ENCODE measurements around the gene PLCD1.

PLCD1 gene

DNA sequence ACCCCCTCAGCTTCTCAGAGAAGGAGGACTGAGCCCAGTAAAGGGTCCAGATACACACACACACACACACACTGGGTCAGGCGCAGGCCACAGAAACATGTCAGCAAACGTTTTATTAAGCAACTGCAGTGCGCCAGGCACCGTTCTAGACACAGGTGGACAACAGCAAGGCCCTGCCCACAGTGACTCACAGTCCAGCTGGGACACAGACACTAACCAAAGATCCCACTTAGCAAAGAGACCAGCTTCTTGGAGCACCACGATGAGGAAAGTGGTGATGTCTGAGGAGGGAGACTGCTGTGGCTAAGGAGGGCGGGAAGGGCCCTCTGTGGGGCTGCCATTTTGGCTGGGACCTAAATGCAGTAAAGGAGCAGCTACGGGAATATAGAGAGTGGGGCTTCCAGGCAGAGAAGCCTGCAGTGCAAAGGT, 41.7 kb downstream of the PLCD1 start:
- no peak for FAIRE-seq
- TF ChIP-seq CTCF (IDR thresholded peaks at IDR 0.05; ENCODE audit: insufficient read depth, missing control alignments) = no peak
- DNase-seq (ENCODE audit: insufficient read length, low spot score) = no peak

DNA sequence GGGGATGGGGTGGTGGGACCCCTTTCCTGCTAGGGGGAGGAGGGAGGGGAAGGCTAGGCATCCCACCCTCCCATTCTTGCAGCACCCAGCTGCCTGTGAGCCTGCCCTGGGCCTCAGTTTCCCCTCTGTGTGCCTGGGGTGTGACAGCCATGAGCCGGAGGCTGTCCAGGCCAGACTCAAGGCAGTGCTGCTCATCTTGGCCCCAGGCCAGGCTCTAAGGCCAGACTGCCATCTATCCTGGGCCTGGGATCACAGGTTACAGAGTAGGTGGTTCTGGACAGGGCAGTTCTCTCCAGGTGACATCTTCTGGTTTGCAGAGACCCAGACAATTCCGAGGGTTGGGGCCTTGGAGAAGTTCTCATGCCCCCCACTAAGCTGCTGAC, 42.1 kb downstream of the PLCD1 start:
- TF ChIP-seq CTCF (IDR thresholded peaks at IDR 0.05; ENCODE audit: insufficient read depth, missing control alignments) = no peak
- DNase-seq (ENCODE audit: insufficient read length, low spot score) = no peak
- FAIRE-seq = no peak

GRCh38 chr3:37986479-37987314, 42.7 kb downstream of the PLCD1 start:
- FAIRE-seq = no peak
- no peak for DNase-seq (ENCODE audit: insufficient read length, low spot score)
- no peak for TF ChIP-seq CTCF (IDR thresholded peaks at IDR 0.05; ENCODE audit: insufficient read depth, missing control alignments)

DNA sequence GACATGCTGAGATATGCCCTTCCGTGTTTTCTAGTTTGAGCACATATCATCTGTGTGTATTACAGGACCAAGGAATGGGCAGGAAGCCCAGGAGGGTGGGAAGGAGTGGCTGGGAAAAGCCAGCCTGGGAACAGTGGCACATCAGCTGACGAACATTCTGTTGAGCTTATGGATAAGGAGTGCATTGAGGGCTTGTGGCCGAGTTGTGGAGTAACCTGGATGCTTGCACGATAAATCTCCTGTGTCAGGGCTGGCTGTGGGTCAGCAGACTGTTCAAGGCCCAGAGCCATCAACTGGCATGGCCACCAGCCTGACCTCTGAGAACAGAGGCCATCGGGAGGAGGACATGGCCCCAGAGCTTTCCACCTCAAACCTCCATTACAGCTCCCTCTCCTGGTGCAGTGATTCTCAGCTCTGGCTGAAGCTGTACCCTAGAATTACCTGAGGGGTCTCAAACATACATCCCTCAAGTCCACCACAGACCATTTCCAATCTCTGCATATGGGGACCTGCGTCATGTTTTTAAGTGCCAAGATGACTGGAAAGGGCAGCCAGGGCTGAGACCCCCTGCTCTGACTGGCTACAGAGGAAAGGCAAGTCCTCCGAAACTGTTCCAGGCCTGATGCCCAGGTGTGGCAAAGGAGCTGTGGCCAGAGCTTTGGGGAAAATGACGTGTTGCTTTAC, 43.7 kb downstream of the PLCD1 start:
- TF ChIP-seq CTCF (IDR thresholded peaks at IDR 0.05; ENCODE audit: insufficient read depth, missing control alignments) = no peak
- no peak for FAIRE-seq
- no peak for DNase-seq (ENCODE audit: insufficient read length, low spot score)

DNA sequence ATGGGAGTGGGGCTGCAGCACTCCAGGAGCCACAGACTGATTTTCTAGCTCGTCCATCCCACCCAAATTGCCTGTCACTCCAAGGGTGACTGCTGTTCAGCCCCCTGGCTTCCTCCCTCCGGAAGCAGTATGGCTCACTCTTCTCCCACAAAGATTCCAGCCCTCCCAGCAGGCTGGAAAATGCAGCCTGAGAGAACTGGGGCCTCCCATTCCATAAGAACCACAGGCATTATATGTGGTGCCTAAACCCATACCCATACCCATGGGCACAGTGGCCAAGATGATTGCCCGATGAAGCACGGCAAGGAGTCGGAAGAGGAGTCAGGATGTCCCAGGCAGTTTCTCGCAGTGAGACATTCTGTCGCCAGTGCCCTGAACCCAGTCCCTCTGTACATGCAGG, 44.8 kb downstream of the PLCD1 start:
- no peak for TF ChIP-seq CTCF (IDR thresholded peaks at IDR 0.05; ENCODE audit: insufficient read depth, missing control alignments)
- no peak for FAIRE-seq
- no peak for DNase-seq (ENCODE audit: insufficient read length, low spot score)

- FAIRE-seq (no peak), DNase-seq (ENCODE audit: insufficient read length, low spot score) (no peak)
- no peak for TF ChIP-seq CTCF (IDR thresholded peaks at IDR 0.05; ENCODE audit: insufficient read depth, missing control alignments)
Observed at GRCh38 chr3:37984051-37984450, 45.4 kb downstream of the PLCD1 start.

DNA sequence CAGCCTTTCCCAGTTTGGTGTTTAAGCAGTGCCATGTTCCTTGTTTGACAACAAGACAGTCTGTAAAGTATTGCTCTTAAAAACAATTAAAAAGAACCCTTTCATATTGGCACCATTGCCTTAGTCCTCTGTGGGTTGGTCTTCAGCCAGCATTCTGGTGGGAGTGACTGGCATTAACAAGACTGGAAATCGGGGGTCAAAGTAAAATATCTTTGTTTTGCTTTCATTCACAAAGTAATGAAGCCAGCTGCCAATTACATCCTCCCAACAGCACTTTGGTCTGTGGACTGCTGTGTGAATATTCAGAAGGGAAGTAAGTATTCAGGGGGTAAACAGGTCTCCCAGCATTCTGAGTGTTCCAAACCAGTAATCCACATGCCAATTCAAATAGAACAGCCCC, 47.1 kb downstream of the PLCD1 start:
- no peak for DNase-seq (ENCODE audit: insufficient read length, low spot score)
- no peak for FAIRE-seq
- no peak for TF ChIP-seq CTCF (IDR thresholded peaks at IDR 0.05; ENCODE audit: insufficient read depth, missing control alignments)

Data from D721Med (cell line).